Measurements from ENCODE around the gene CIDEC. TPM values are rescaled to one million over a fixed set of nuclear protein-coding genes. Genes with fewer than 3 reads are reported as not detected.

Gene CIDEC
- total RNA-seq, 1 experiment from 2014 or later = not detected

DNA sequence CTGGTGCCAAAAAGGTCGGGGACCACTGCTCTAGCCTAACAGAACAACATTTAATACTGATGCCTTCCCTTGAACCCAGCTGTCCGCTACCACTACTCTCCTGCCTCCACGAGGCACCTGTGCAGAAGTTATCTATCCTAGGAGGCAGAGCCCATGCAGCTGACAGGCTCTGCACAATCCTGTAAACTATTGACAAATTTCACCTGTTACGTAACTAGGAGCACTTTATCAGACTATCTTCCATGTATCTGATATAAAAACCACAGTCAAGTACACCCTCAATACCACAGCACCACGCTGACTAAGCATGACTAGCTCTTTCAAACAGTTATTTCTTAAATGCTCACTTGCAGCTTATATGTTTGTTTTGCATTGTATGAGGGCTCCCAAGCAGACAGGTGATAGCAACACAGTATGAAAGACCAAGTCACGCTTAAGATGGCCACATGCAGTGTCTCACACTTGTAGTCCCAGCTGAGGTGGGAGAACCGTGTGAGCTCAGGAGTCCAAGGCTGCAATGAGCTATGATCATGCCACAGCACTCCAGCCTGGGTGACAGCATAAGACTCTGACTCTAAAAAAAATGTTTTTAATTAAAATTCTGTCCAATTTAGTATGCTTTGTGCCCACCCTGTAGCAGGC is 32.4 kb upstream of the CIDEC start:
- in situ Hi-C loops (cut with HindIII; ENCODE audit: low pct_unique_long_range_greater_than_20kb, low sequenced_read_pairs) = no loop called here
- Histone ChIP-seq H3K27me3 (ENCODE audit: control insufficient read depth, insufficient read depth, low read length) (no peaks in the 10 kb centered on the region), H3K36me3 (ENCODE audit: control insufficient read depth, insufficient read depth, low read length) (no peaks in the 10 kb centered on the region), H3K27ac (ENCODE audit: low read length) (no peak overlapping the region), H3K9me3 (ENCODE audit: control insufficient read depth, insufficient read depth, low read depth, low read length) (no peaks in the 10 kb centered on the region), H3K4me3 (ENCODE audit: low read depth in 2 of 2, low read length in 2 of 2) (no peak overlapping the region), H3K4me1 (ENCODE audit: control insufficient read depth, insufficient read depth, low read length) (peaks cover 22% of the 10 kb centered on the region)
- DNase-seq (ENCODE audit: low read depth, low spot score) = no peak
- no TSS peak for BruUV-seq (replicated peaks)
- TF ChIP-seq, protein P1, sequence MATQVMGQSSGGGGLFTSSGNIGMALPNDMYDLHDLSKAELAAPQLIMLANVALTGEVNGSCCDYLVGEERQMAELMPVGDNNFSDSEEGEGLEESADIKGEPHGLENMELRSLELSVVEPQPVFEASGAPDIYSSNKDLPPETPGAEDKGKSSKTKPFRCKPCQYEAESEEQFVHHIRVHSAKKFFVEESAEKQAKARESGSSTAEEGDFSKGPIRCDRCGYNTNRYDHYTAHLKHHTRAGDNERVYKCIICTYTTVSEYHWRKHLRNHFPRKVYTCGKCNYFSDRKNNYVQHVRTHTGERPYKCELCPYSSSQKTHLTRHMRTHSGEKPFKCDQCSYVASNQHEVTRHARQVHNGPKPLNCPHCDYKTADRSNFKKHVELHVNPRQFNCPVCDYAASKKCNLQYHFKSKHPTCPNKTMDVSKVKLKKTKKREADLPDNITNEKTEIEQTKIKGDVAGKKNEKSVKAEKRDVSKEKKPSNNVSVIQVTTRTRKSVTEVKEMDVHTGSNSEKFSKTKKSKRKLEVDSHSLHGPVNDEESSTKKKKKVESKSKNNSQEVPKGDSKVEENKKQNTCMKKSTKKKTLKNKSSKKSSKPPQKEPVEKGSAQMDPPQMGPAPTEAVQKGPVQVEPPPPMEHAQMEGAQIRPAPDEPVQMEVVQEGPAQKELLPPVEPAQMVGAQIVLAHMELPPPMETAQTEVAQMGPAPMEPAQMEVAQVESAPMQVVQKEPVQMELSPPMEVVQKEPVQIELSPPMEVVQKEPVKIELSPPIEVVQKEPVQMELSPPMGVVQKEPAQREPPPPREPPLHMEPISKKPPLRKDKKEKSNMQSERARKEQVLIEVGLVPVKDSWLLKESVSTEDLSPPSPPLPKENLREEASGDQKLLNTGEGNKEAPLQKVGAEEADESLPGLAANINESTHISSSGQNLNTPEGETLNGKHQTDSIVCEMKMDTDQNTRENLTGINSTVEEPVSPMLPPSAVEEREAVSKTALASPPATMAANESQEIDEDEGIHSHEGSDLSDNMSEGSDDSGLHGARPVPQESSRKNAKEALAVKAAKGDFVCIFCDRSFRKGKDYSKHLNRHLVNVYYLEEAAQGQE (IDR thresholded peaks at IDR 0.05; ENCODE audit: insufficient read depth in 1 of 2, low read depth in 2 of 2, low read length in 1 of 2) = no peak
- TF ChIP-seq TCF7L2 (IDR thresholded peaks at IDR 0.05; ENCODE audit: low read depth, low read length) = no peak
- TF ChIP-seq SIN3A (IDR thresholded peaks at IDR 0.05; ENCODE audit: borderline replicate concordance, insufficient read depth, low read depth, low read length) = no peak
- TF ChIP-seq, protein P2, sequence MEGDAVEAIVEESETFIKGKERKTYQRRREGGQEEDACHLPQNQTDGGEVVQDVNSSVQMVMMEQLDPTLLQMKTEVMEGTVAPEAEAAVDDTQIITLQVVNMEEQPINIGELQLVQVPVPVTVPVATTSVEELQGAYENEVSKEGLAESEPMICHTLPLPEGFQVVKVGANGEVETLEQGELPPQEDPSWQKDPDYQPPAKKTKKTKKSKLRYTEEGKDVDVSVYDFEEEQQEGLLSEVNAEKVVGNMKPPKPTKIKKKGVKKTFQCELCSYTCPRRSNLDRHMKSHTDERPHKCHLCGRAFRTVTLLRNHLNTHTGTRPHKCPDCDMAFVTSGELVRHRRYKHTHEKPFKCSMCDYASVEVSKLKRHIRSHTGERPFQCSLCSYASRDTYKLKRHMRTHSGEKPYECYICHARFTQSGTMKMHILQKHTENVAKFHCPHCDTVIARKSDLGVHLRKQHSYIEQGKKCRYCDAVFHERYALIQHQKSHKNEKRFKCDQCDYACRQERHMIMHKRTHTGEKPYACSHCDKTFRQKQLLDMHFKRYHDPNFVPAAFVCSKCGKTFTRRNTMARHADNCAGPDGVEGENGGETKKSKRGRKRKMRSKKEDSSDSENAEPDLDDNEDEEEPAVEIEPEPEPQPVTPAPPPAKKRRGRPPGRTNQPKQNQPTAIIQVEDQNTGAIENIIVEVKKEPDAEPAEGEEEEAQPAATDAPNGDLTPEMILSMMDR (IDR thresholded peaks at IDR 0.05) = no peak
- no peak for TF ChIP-seq POLR2AphosphoS5 (IDR thresholded peaks at IDR 0.05; ENCODE audit: low read depth, low read length)
- CTCF ChIA-PET = interaction anchor here (0.6 kb wide), 1 partner anchor 53 kb away, joined by 3 read pairs; no protein-coding TSS in a partner anchor
- no peak for ATAC-seq
- POLR2A ChIA-PET = interaction anchor here (0.6 kb wide), 1 partner anchor 19 kb away, joined by 3 read pairs; no protein-coding TSS in a partner anchor
- intact Hi-C loops (cut with micrococcal nuclease; ENCODE audit: unreplicated experiment) = no loop called here

DNA sequence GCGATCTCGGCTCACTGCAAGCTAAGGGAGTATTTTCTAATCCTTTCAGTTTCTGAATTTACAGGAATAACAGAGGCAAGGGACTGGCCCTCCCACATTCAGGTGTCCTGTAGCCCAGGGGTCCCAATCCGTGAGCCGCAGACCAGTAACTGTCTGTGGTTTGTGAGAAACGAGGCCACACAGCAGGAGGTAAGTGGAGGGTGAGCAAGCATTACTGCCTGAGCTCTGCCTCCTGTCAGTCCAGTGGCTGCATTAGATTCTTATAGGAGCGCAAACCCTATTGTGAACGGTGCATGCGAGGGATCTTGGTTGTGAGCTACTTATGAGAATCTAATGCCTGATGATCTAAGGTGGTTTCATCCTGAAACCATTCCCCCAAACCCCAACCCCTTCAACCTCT is 31.8 kb upstream of the CIDEC start:
- DNase-seq (ENCODE audit: low read depth, low spot score) (no peak), ATAC-seq (no peak)
- intact Hi-C loops (cut with micrococcal nuclease; ENCODE audit: unreplicated experiment) (no loop called here), in situ Hi-C loops (cut with HindIII; ENCODE audit: low pct_unique_long_range_greater_than_20kb, low sequenced_read_pairs) (no loop called here)
- H3K36me3 ChIP-seq (ENCODE audit: control insufficient read depth, insufficient read depth, low read length) = no peaks in the 10 kb centered on the region
- no peak overlapping the region for H3K27ac ChIP-seq (ENCODE audit: low read length)
- no peak overlapping the region for H3K4me3 ChIP-seq (ENCODE audit: low read depth in 2 of 2, low read length in 2 of 2)
- TF ChIP-seq, protein P2 (IDR thresholded peaks at IDR 0.05) = no peak
- TF ChIP-seq TCF7L2 (IDR thresholded peaks at IDR 0.05; ENCODE audit: low read depth, low read length) (no peak), POLR2AphosphoS5 (IDR thresholded peaks at IDR 0.05; ENCODE audit: low read depth, low read length) (no peak), SIN3A (IDR thresholded peaks at IDR 0.05; ENCODE audit: borderline replicate concordance, insufficient read depth, low read depth, low read length) (no peak)
- TF ChIP-seq, protein P1 (IDR thresholded peaks at IDR 0.05; ENCODE audit: insufficient read depth in 1 of 2, low read depth in 2 of 2, low read length in 1 of 2) = no peak
- H3K9me3 ChIP-seq (ENCODE audit: control insufficient read depth, insufficient read depth, low read depth, low read length) = no peaks in the 10 kb centered on the region
- CTCF ChIA-PET = no interaction called here
- POLR2A ChIA-PET = interaction anchor here (0.6 kb wide), 1 partner anchor 20 kb away, joined by 3 read pairs; no protein-coding TSS in a partner anchor
- no peaks in the 10 kb centered on the region for H3K27me3 ChIP-seq (ENCODE audit: control insufficient read depth, insufficient read depth, low read length)
- peaks cover 19% of the 10 kb centered on the region for H3K4me1 ChIP-seq (ENCODE audit: control insufficient read depth, insufficient read depth, low read length)
- BruUV-seq (replicated peaks) = no TSS peak
